Colonic mucosa (tissue), 4 donors: ENCODE results near the gene OR8J1. TPM values are rescaled to one million over a fixed set of nuclear protein-coding genes. Genes with fewer than 3 reads are reported as not detected.

Experiments
- DNase-seq: peaks from one replicate; pipeline ENCODE4 v3.0.0-alpha.2; 2020
- H3K27ac ChIP-seq: fragments of 200-600 bp; one replicate; pipeline ENCODE4 v1.8.0; 2021
- H3K27me3 ChIP-seq: fragments of 200-600 bp; one replicate; pipeline ENCODE4 v1.8.0; 2021
- H3K36me3 ChIP-seq: fragments of 200-600 bp; one replicate; pipeline ENCODE4 v1.8.0; 2021
- H3K4me1 ChIP-seq: fragments of 200-600 bp; one replicate; pipeline ENCODE4 v1.8.0; 2021; ENCODE audit warnings: mild to moderate bottlenecking
- H3K4me3 ChIP-seq: fragments of 200-600 bp; one replicate; pipeline ENCODE4 v1.8.0; 2021
- H3K9ac ChIP-seq, 2 donors: one replicate each; pipeline ENCODE4 v1.7.0; 2013; ENCODE audit warnings: control low read depth in 2 of 2, low read depth in 2 of 2, low read length in 2 of 2
- H3K9me3 ChIP-seq: fragments of 200-600 bp; one replicate; pipeline ENCODE4 v1.8.0; 2021
- intact Hi-C: fragments of 100-400 bp; cut with DNase I; formaldehyde crosslinking; loops from one replicate; pipeline ENCODE4 v1.14.1; 2022
- total RNA-seq, 2 donors: library from RNA; stranded (reverse); fragmentation: NEBNext Ultra II Directional in 1 of 2; extraction: Animal tissue kit (Norgen Biotek cat#: 25700) in 1 of 2; gene quantifications; one replicate each; pipeline ENCODE4 v1.2.1, GENCODE V29; 2021
- TF ChIP-seq, protein P1 (sequence below): fragments of 200-600 bp; IDR thresholded peaks from one replicate; pipeline ENCODE4 v1.8.0; 2022; ENCODE audit warnings: antibody characterized with exemption, mild to moderate bottlenecking
- donor health status: healthy.
- donor health status: DM: no; HTN: no; CAD: no.
- donor health status: DM: no; HTN: no; CAD: no.

OR8J1 gene, protein sequence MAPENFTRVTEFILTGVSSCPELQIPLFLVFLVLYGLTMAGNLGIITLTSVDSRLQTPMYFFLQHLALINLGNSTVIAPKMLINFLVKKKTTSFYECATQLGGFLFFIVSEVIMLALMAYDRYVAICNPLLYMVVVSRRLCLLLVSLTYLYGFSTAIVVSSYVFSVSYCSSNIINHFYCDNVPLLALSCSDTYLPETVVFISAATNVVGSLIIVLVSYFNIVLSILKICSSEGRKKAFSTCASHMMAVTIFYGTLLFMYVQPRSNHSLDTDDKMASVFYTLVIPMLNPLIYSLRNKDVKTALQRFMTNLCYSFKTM
- total RNA-seq, result not detected

DNA sequence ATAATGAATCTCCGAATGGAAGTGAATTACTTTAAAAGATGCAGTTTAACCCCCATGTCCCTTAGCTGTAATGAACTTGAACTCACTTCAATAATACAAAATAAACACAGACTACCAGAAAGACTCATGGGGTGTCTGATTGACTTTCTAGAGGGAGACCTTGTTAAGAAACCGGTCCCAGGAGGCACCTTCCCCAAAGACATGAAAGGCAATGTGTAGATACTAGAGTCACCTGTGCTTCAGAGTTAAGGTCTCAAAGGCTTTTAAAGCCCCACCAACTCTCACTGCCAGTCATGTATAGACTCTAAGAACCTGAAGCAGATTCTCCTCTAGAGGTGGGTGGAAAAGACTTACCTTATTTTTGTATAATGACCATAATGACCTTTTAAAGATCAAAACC is at the start of gene OR8J1:
TSS of gene OR8J1 (plus strand) at position 301 of the 400 bp plus-strand sequence. CDS start 5,956 bp downstream, outside the sequence.
- TF ChIP-seq, protein P1, sequence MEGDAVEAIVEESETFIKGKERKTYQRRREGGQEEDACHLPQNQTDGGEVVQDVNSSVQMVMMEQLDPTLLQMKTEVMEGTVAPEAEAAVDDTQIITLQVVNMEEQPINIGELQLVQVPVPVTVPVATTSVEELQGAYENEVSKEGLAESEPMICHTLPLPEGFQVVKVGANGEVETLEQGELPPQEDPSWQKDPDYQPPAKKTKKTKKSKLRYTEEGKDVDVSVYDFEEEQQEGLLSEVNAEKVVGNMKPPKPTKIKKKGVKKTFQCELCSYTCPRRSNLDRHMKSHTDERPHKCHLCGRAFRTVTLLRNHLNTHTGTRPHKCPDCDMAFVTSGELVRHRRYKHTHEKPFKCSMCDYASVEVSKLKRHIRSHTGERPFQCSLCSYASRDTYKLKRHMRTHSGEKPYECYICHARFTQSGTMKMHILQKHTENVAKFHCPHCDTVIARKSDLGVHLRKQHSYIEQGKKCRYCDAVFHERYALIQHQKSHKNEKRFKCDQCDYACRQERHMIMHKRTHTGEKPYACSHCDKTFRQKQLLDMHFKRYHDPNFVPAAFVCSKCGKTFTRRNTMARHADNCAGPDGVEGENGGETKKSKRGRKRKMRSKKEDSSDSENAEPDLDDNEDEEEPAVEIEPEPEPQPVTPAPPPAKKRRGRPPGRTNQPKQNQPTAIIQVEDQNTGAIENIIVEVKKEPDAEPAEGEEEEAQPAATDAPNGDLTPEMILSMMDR, result no peak
- intact Hi-C loops, result no loop called here

DNA sequence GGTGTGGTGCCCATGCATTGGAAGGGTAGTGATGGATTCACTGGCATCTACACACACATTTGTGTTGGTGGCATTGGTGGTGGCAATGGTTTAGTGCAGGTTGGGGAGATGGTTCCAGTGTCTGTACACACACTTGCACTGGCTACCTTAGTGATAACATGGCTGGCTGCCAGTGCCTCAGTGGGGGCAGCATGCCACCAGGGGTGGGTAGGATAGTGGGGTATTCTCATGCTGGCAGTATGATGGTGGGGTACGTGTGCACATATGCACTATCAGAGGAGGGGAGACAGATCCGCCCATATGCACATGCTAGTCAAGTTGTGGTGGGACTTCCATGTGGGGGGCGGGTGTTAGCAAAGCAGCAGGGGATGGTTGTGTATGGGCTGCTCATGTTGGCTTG is 46.3 kb upstream of the OR8J1 start:
- H3K36me3 ChIP-seq, result no peaks in the 10 kb centered on the region
- H3K9ac ChIP-seq, result no peak overlapping the region
- TF ChIP-seq, protein P1, result no peak
- intact Hi-C loops, result no loop called here
- DNase-seq, result no peak
- no peaks in the 10 kb centered on the region for H3K4me1 ChIP-seq
- H3K9me3 ChIP-seq, result no peaks in the 10 kb centered on the region
- no peaks in the 10 kb centered on the region for H3K27me3 ChIP-seq
- H3K27ac ChIP-seq, result no peak overlapping the region
- H3K4me3 ChIP-seq, result no peak overlapping the region

More for the DNA sequence above, at the start of gene OR8J1:
- Histone ChIP-seq H3K27me3 (no peaks in the 10 kb centered on the region), H3K4me1 (no peaks in the 10 kb centered on the region), H3K9ac (no peak within 1 kb of the TSS), H3K9me3 (no peaks in the 10 kb centered on the region), H3K27ac (no peak within 1 kb of the TSS), H3K4me3 (no peak within 1 kb of the TSS), H3K36me3 (no peaks in the 10 kb centered on the region)
- no peak for DNase-seq

DNA sequence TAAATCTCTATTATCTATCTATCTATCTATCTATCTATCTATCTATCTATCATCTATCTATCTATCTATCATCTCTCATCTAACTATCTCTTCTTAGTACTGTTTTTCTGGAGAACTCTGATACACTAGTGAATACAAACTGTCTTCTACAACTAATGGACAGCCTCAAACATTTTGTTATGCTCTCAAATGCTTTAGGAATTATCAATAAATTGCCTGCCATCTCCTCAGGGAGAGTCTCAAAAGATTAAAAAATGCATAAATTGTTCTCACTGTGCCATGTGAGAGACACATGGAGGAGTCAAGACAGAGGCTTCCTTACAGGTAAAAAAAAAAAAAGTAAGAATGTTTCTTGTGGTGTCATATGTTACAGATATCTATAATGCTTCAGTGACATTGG is 39.2 kb upstream of the OR8J1 start, which contains the start of gene OR8K3:
TSS of gene OR8K3 (plus strand) at position 301 of the 400 bp plus-strand sequence. CDS start 3,163 bp downstream, outside the sequence.
- Histone ChIP-seq H3K36me3 (no peaks in the 10 kb centered on the region), H3K9ac (no peak within 1 kb of the TSS), H3K27ac (no peak within 1 kb of the TSS), H3K4me1 (no peaks in the 10 kb centered on the region), H3K9me3 (no peaks in the 10 kb centered on the region), H3K4me3 (no peak within 1 kb of the TSS), H3K27me3 (no peaks in the 10 kb centered on the region)
- intact Hi-C loops, result no loop called here
- no peak for DNase-seq
- TF ChIP-seq, protein P1, result no peak

DNA sequence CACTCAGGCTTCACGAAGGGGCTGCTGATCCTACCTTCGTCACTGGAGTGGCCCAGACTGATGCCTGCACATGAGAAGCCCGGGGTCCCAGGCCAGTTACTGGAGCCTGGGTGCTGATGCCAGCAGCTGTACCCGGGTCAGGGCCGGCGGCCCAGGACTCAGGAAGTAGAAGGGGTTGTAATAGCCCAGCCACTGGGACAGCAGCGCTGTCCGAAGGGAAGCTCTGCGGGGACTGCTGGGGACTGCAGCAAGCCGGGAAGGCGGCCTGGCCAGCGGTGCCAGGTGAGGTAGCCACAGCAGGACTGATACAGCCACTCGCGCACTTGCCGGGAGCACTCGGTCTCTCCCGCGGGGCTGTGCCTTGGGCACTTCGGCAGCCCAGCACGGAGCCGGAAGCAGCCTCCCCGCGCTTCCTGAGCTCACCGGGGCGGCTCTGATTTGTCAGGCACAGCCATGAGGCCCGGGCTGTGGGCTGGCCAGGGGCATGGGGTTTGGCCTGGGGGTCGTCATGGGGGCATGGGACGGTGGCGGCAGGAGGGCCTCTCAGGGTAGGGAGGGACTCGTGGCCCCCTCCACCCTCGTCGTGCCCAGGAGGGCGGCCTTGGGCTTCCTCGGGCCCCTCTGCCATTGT is 22.1 kb upstream of the OR8J1 start:
- no peak for DNase-seq
- Histone ChIP-seq H3K9me3 (no peaks in the 10 kb centered on the region), H3K4me1 (no peaks in the 10 kb centered on the region), H3K27me3 (no peaks in the 10 kb centered on the region), H3K4me3 (no peak overlapping the region), H3K27ac (no peak overlapping the region), H3K36me3 (no peaks in the 10 kb centered on the region), H3K9ac (no peak overlapping the region)
- intact Hi-C loops, result no loop called here
- TF ChIP-seq, protein P1, result no peak

DNA sequence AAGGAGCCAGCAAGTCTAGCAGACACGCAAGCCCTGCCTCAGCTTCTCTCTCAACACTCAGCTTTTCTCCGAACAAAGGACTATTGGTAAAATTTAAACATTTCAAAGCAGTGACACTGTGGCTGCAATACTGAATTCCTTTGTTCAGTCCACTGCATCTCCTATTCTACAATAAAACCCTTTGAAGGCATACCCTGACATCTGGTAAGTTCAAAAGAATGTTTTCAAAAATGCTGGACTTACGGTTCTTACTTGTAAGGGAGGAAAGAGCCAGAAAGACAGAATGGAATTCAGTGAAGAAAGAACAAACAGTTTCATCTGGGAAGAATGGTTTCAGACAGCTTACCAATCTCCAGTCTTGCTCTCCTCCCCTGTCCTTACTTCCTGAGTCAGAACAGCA is 20.9 kb upstream of the OR8J1 start:
- Histone ChIP-seq H3K4me3 (no peak overlapping the region), H3K4me1 (no peaks in the 10 kb centered on the region), H3K27me3 (no peaks in the 10 kb centered on the region), H3K9ac (no peak overlapping the region), H3K27ac (no peak overlapping the region), H3K36me3 (no peaks in the 10 kb centered on the region), H3K9me3 (no peaks in the 10 kb centered on the region)
- TF ChIP-seq, protein P1, result no peak
- intact Hi-C loops, result no loop called here
- no peak for DNase-seq
